Suprapubic skin (tissue), 4 donors: ENCODE data around the gene TAOK2.

Experiments
- EP300 ChIP-seq: sonication (generic); formaldehyde crosslinking; IDR thresholded peaks from one replicate; pipeline ENCODE4 v1.6.1; 2017; ENCODE audit warnings: antibody characterized with exemption
- POLR2A ChIP-seq, 2 donors: fragments of 450-650 bp; IDR thresholded peaks; one replicate each; pipeline ENCODE4 v1.6.1; 2017; ENCODE audit warnings: antibody characterized with exemption in 2 of 2, mild to moderate bottlenecking in 2 of 2, moderate library complexity in 2 of 2
- POLR2AphosphoS5 ChIP-seq, 3 donors: sonication (generic); formaldehyde crosslinking; IDR thresholded peaks; one replicate each; pipeline ENCODE4 v1.6.1; 2017; ENCODE audit warnings: antibody characterized with exemption in 3 of 3

- TF ChIP-seq POLR2A (IDR thresholded peaks at IDR 0.05) (no peak), EP300 (no peak), POLR2AphosphoS5 (IDR thresholded peaks at IDR 0.05) (no peak)
Measured at GRCh38 chr16:30004424-30004776, 30.7 kb downstream of the TAOK2 start.
